Gastrocnemius medialis (tissue), 4 donors: ENCODE measurements around the gene GPBP1L1.

Experiments
- CTCF ChIP-seq, 5 experiments: fragments of 450-650 bp in 3 of 5; fragments of 200-600 bp in 2 of 5; sonication (generic) in 2 of 5; IDR thresholded peaks in 4 of 5; conservative IDR thresholded peaks in 1 of 5; 1 replicate in 4 of 5; 2 replicates in 1 of 5; pipeline ENCODE4 v1.5.1; 2016 to 2019; ENCODE audit warnings: antibody characterized with exemption in 5 of 5, mild to moderate bottlenecking in 3 of 5, moderate library complexity in 3 of 5
- POLR2A ChIP-seq, 2 donors: fragments of 450-650 bp; IDR thresholded peaks; one replicate each; pipeline ENCODE4 v1.6.1; 2017; ENCODE audit warnings: antibody characterized with exemption in 2 of 2, mild to moderate bottlenecking in 2 of 2, moderate library complexity in 2 of 2

- TF ChIP-seq POLR2A (IDR thresholded peaks at IDR 0.05): no peak
- TF ChIP-seq CTCF (IDR thresholded peaks at IDR 0.05 in 4 of 5, conservative IDR thresholded peaks at IDR 0.05 in 1 of 5): no peak
Observed at GRCh38 chr1:45730780-45731319, 44.5 kb upstream of the GPBP1L1 start.
